ENCODE measurements around the gene NRIP3. TPM values are rescaled to one million over a fixed set of nuclear protein-coding genes. Genes with fewer than 3 reads are reported as not detected.
"Not testable (repeated sequence)": the region's sequence is repeated elsewhere in the genome, so short reads cannot be mapped to it uniquely, and the experiment has no call there.

The NRIP3 gene
- total and polyA plus RNA-seq, 3 experiments from 2014 or later: 0.10 to 2.2 (median 1.4) TPM

GRCh38 chr11:8985462-8985861 lies 18.3 kb downstream of the NRIP3 start:
- H3K36me3 Mint-ChIP-seq: no peaks in the 10 kb centered on the region
- POLR2A ChIA-PET: no interaction called here
- H3K27ac Mint-ChIP-seq: no peak overlapping the region
- H3K27me3 Mint-ChIP-seq: peaks cover 3 to 14% of the 10 kb centered on the region in 2 donors
- H3K4me3 Mint-ChIP-seq: no peak overlapping the region
- no peaks in the 10 kb centered on the region for H3K27me3 ChIP-seq (ENCODE audit: insufficient read depth, low read length, poor library complexity, severe bottlenecking)
- H3K9me3 ChIP-seq (ENCODE audit: low read length): no peaks in the 10 kb centered on the region
- no peaks in the 10 kb centered on the region for H3K36me3 ChIP-seq (ENCODE audit: insufficient read depth, low read length)
- no peak overlapping the region for H3K4me3 ChIP-seq (ENCODE audit: low read length)
- H3K4me1 Mint-ChIP-seq: no peaks in the 10 kb centered on the region
- H3K27ac ChIP-seq (ENCODE audit: low read depth, low read length): no peak overlapping the region
- no peaks in the 10 kb centered on the region for H3K4me1 ChIP-seq (ENCODE audit: insufficient read depth, low read length)
- no peaks in the 10 kb centered on the region for H3K9me3 Mint-ChIP-seq
- CTCF ChIA-PET: no interaction called here
- no peak for DNase-seq

DNA sequence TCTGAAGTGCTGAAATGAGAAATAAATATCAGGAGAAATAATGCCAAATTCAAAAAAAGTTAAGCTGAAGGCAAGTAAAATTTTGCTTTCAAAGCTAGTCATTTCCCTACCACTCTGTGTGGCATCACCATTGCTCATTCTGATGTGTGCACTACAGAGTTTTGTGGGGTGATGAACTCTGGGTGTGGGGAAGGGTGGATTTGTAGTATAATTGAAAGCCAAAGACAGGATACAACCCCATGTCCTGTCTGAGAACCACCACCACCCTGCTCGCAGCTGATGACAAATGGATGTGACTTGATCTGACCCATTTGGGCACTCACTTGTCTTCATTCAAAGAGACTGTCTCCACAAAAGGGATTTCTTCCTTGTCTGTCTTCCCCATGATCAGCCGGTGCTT lies 20.2 kb downstream of the NRIP3 start:
- DNase-seq: no peak
- Mint-ChIP-seq H3K9me3 (no peaks in the 10 kb centered on the region), H3K36me3 (no peaks in the 10 kb centered on the region), H3K4me1 (no peaks in the 10 kb centered on the region), H3K27me3 (peaks cover 0 to 9% of the 10 kb centered on the region in 2 donors), H3K27ac (no peak overlapping the region), H3K4me3 (no peak overlapping the region)
- H3K36me3 ChIP-seq (ENCODE audit: insufficient read depth, low read length): no peaks in the 10 kb centered on the region
- H3K4me3 ChIP-seq (ENCODE audit: low read length): no peak overlapping the region
- CTCF ChIA-PET: no interaction called here
- H3K9me3 ChIP-seq (ENCODE audit: low read length): no peaks in the 10 kb centered on the region
- H3K4me1 ChIP-seq (ENCODE audit: insufficient read depth, low read length): no peaks in the 10 kb centered on the region
- POLR2A ChIA-PET: no interaction called here
- H3K27me3 ChIP-seq (ENCODE audit: insufficient read depth, low read length, poor library complexity, severe bottlenecking): no peaks in the 10 kb centered on the region
- H3K27ac ChIP-seq (ENCODE audit: low read depth, low read length): no peak overlapping the region

GRCh38 chr11:8980485-8980884 lies 23.3 kb downstream of the NRIP3 start:
- DNase-seq: no peak
- Mint-ChIP-seq H3K9me3 (no peaks in the 10 kb centered on the region), H3K27me3 (no peaks in the 10 kb centered on the region), H3K27ac (no peak overlapping the region), H3K36me3 (no peaks in the 10 kb centered on the region), H3K4me3 (no peak overlapping the region), H3K4me1 (no peaks in the 10 kb centered on the region)
- Histone ChIP-seq H3K4me3 (ENCODE audit: low read length) (no peak overlapping the region), H3K36me3 (ENCODE audit: insufficient read depth, low read length) (no peaks in the 10 kb centered on the region), H3K9me3 (ENCODE audit: low read length) (no peaks in the 10 kb centered on the region), H3K27ac (ENCODE audit: low read depth, low read length) (no peak overlapping the region), H3K27me3 (ENCODE audit: insufficient read depth, low read length, poor library complexity, severe bottlenecking) (no peaks in the 10 kb centered on the region), H3K4me1 (ENCODE audit: insufficient read depth, low read length) (no peaks in the 10 kb centered on the region)
- CTCF ChIA-PET: no interaction called here
- POLR2A ChIA-PET: no interaction called here

DNA sequence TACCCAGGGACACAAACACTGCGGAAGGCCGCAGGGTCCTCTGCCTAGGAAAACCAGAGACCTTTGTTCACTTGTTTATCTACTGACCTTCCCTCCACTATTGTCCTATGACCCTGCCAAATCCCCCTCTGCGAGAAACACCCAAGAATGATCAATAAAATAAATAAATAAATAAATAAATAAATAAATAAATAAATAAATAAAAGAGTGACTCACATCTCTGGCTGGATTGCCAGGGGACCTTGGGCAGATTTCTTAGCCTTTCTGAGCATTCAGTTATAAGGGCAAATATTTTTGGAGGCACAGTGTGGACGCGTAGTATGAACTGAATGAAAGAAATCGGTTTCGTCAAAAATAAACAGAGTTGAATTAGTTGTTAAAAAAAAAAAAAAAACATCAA lies 24.4 kb downstream of the NRIP3 start:
- H3K36me3 ChIP-seq (ENCODE audit: insufficient read depth, low read length); H3K4me3 ChIP-seq (ENCODE audit: low read length); H3K36me3 Mint-ChIP-seq; H3K9me3 Mint-ChIP-seq; POLR2A ChIA-PET; H3K27ac Mint-ChIP-seq; H3K27me3 Mint-ChIP-seq; H3K9me3 ChIP-seq (ENCODE audit: low read length); H3K4me1 Mint-ChIP-seq; H3K27ac ChIP-seq (ENCODE audit: low read depth, low read length); CTCF ChIA-PET; H3K4me3 Mint-ChIP-seq; H3K4me1 ChIP-seq (ENCODE audit: insufficient read depth, low read length); H3K27me3 ChIP-seq (ENCODE audit: insufficient read depth, low read length, poor library complexity, severe bottlenecking); DNase-seq: not testable (repeated sequence)

- POLR2A ChIA-PET: interaction anchor here (0.6 kb wide), 1 partner anchor 8 kb away, joined by 3 read pairs; no protein-coding TSS in a partner anchor
- H3K27me3 ChIP-seq (ENCODE audit: insufficient read depth, low read length, poor library complexity, severe bottlenecking): no peaks in the 10 kb centered on the region
- no peak for DNase-seq
Measured at GRCh38 chr11:8973121-8973520, 30.7 kb downstream of the NRIP3 start.

DNA sequence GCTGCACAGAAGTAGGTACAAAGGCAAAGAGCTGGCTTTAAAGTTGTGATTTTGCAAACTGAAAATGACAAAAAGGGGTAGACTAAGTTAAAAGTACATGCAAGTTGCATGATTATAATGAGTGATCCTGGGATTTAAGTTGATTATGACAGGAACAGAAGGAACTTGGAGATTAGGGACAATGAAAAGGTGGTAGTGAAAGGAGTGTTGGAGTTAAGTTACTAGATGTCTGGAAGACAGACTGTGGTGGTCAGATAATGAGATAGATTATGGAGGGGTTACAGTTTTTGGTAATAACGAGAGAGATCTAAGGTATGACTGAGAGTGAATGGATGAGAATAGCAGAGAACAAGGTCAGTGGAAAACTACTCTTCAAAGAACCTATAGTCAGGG lies 31.9 kb downstream of the NRIP3 start:
- H3K9me3 Mint-ChIP-seq: no peaks in the 10 kb centered on the region
- H3K27ac Mint-ChIP-seq: no peak overlapping the region
- Histone ChIP-seq H3K4me3 (ENCODE audit: low read length) (no peak overlapping the region), H3K27ac (ENCODE audit: low read depth, low read length) (no peak overlapping the region), H3K9me3 (ENCODE audit: low read length) (no peaks in the 10 kb centered on the region), H3K36me3 (ENCODE audit: insufficient read depth, low read length) (no peaks in the 10 kb centered on the region), H3K4me1 (ENCODE audit: insufficient read depth, low read length) (no peaks in the 10 kb centered on the region), H3K27me3 (ENCODE audit: insufficient read depth, low read length, poor library complexity, severe bottlenecking) (no peaks in the 10 kb centered on the region)
- peaks cover 0 to 7% (median 5%) of the 10 kb centered on the region in 3 donors for H3K36me3 Mint-ChIP-seq
- POLR2A ChIA-PET: no interaction called here
- no peak for DNase-seq
- no peaks in the 10 kb centered on the region for H3K27me3 Mint-ChIP-seq
- no peaks in the 10 kb centered on the region for H3K4me1 Mint-ChIP-seq
- H3K4me3 Mint-ChIP-seq: no peak overlapping the region
- CTCF ChIA-PET: no interaction called here

More at GRCh38 chr11:8973121-8973520, 30.7 kb downstream of the NRIP3 start:
- Histone ChIP-seq H3K9me3 (ENCODE audit: low read length) (no peaks in the 10 kb centered on the region), H3K4me1 (ENCODE audit: insufficient read depth, low read length) (no peaks in the 10 kb centered on the region), H3K27ac (ENCODE audit: low read depth, low read length) (no peak overlapping the region), H3K4me3 (ENCODE audit: low read length) (no peak overlapping the region), H3K36me3 (ENCODE audit: insufficient read depth, low read length) (no peaks in the 10 kb centered on the region)
- Mint-ChIP-seq H3K4me1 (no peaks in the 10 kb centered on the region), H3K36me3 (peaks cover 0 to 5% (median 0%) of the 10 kb centered on the region in 3 donors), H3K27ac (peak overlapping the region in 1 of 8 donors; percentile 17), H3K9me3 (no peaks in the 10 kb centered on the region), H3K4me3 (no peak overlapping the region), H3K27me3 (no peaks in the 10 kb centered on the region)
- CTCF ChIA-PET: no interaction called here

GRCh38 chr11:8971196-8971923 lies 32.4 kb downstream of the NRIP3 start:
- no peaks in the 10 kb centered on the region for H3K27me3 Mint-ChIP-seq
- DNase-seq: no peak
- ChIA-PET CTCF (no interaction called here), POLR2A (no interaction called here)
- no peaks in the 10 kb centered on the region for H3K9me3 Mint-ChIP-seq
- H3K36me3 Mint-ChIP-seq: peaks cover 0 to 7% (median 5%) of the 10 kb centered on the region in 3 donors
- H3K4me3 Mint-ChIP-seq: no peak overlapping the region
- H3K27me3 ChIP-seq (ENCODE audit: insufficient read depth, low read length, poor library complexity, severe bottlenecking): no peaks in the 10 kb centered on the region
- H3K4me1 Mint-ChIP-seq: no peaks in the 10 kb centered on the region
- no peak overlapping the region for H3K27ac Mint-ChIP-seq
- no peak overlapping the region for H3K4me3 ChIP-seq (ENCODE audit: low read length)
- H3K9me3 ChIP-seq (ENCODE audit: low read length): no peaks in the 10 kb centered on the region
- H3K27ac ChIP-seq (ENCODE audit: low read depth, low read length): no peak overlapping the region
- no peaks in the 10 kb centered on the region for H3K4me1 ChIP-seq (ENCODE audit: insufficient read depth, low read length)
- H3K36me3 ChIP-seq (ENCODE audit: insufficient read depth, low read length): no peaks in the 10 kb centered on the region

DNA sequence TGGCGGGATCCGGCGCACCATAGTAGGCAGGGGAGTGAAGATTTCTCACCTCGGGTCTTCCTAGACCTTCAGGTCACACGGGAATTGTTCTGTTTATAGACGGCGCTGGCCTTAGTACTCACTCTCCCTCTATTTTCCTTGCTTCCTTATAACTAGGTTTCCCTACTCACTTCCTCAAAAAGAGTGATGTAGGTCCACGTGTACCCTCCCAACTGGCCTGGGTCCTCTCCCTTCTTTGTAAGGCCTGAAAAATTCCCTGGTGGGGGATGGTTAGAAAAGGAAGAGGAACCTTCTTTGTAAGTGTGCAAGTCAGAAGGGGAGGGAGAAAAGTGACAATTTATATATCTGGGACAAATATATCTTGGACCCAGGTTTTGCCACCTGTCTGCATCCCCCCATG lies 36.6 kb downstream of the NRIP3 start:
- CTCF ChIA-PET: no interaction called here
- Histone ChIP-seq H3K4me1 (ENCODE audit: insufficient read depth, low read length) (peaks cover 21% of the 10 kb centered on the region), H3K36me3 (ENCODE audit: insufficient read depth, low read length) (no peaks in the 10 kb centered on the region), H3K27ac (ENCODE audit: low read depth, low read length) (no peak overlapping the region), H3K9me3 (ENCODE audit: low read length) (no peaks in the 10 kb centered on the region), H3K4me3 (ENCODE audit: low read length) (no peak overlapping the region), H3K27me3 (ENCODE audit: insufficient read depth, low read length, poor library complexity, severe bottlenecking) (no peaks in the 10 kb centered on the region)
- Mint-ChIP-seq H3K36me3 (peaks cover 0 to 21% (median 5%) of the 10 kb centered on the region in 3 donors), H3K9me3 (no peaks in the 10 kb centered on the region), H3K4me3 (peak overlapping the region in 3 of 7 donors; percentile 37 to 86 (median 62)), H3K4me1 (peaks cover 21 to 26% (median 23%) of the 10 kb centered on the region in 3 donors), H3K27ac (peak overlapping the region in 1 of 8 donors; percentile 48), H3K27me3 (no peaks in the 10 kb centered on the region)
- no peak for DNase-seq
- POLR2A ChIA-PET: no interaction called here

Data from CD8-positive, alpha-beta memory T cell (primary cell).